OCI-LY1 (cell line): Measurements from ENCODE around the gene KPNB1.

Experiments
- H2AFZ ChIP-seq: fragments of 200-600 bp; sonication (generic), shearing (Covaris generic); 2 replicates; pipeline ENCODE4 v1.6.0; 2014; ENCODE audit warnings: antibody characterized with exemption, mild to moderate bottlenecking, low read length
- H3F3A ChIP-seq: fragments of 200-600 bp; sonication (generic), shearing (Covaris generic); 2 replicates; pipeline ENCODE4 v1.6.0; 2014; ENCODE audit warnings: mild to moderate bottlenecking, antibody characterized with exemption, low read length, moderate library complexity; ENCODE audit not compliant: insufficient read depth
- H3K27ac ChIP-seq: fragments of 200-600 bp; sonication (generic); 2 replicates; pipeline ENCODE4 v1.5.1; 2014; ENCODE audit warnings: low read length, mixed run types, mild to moderate bottlenecking, low read depth; ENCODE audit not compliant: poor library complexity, severe bottlenecking
- H3K27me3 ChIP-seq: fragments of 200-600 bp; sonication (generic); 2 replicates; pipeline ENCODE4 v1.6.0; 2014; ENCODE audit warnings: antibody characterized with exemption, mild to moderate bottlenecking, low read length, moderate library complexity; ENCODE audit not compliant: insufficient read depth
- H3K36me3 ChIP-seq: fragments of 200-600 bp; sonication (generic); 2 replicates; pipeline ENCODE4 v1.6.1; 2014; ENCODE audit warnings: mild to moderate bottlenecking, antibody characterized with exemption, low read length, moderate library complexity, mixed read lengths; ENCODE audit not compliant: insufficient read depth
- H3K4me1 ChIP-seq: fragments of 200-600 bp; sonication (generic); 2 replicates; pipeline ENCODE4 v1.5.1; 2014; ENCODE audit warnings: mild to moderate bottlenecking, low read length, moderate library complexity; ENCODE audit not compliant: insufficient read depth, severe bottlenecking
- H3K4me2 ChIP-seq: fragments of 200-600 bp; sonication (generic), shearing (Covaris generic); 2 replicates; pipeline ENCODE4 v1.6.1; 2014; ENCODE audit warnings: low read length
- H3K4me3 ChIP-seq: fragments of 200-600 bp; sonication (generic); 2 replicates; pipeline ENCODE4 v1.5.1; 2014; ENCODE audit warnings: low read length, low read depth, mild to moderate bottlenecking, mixed read lengths; ENCODE audit not compliant: poor library complexity, severe bottlenecking
- H3K79me2 ChIP-seq: fragments of 200-600 bp; shearing (Covaris generic); 2 replicates; pipeline ENCODE4 v1.6.1; 2016; ENCODE audit warnings: mixed run types, low read length, mixed read lengths; ENCODE audit not compliant: insufficient read depth
- H3K9ac ChIP-seq: fragments of 200-600 bp; sonication (generic), shearing (Covaris generic); 2 replicates; pipeline ENCODE4 v1.6.1; 2014; ENCODE audit warnings: mild to moderate bottlenecking, low read length, mixed read lengths
- H3K9me2 ChIP-seq: fragments of 200-600 bp; sonication (generic), shearing (Covaris generic); 2 replicates; pipeline ENCODE4 v1.6.1; 2014; ENCODE audit warnings: low read depth, mild to moderate bottlenecking, low read length, mixed read lengths
- H3K9me3 ChIP-seq: fragments of 200-600 bp; shearing (Covaris generic); 2 replicates; pipeline ENCODE4 v1.6.1; 2014; ENCODE audit warnings: low read length, mixed read lengths
- H4K20me1 ChIP-seq: fragments of 200-600 bp; sonication (generic), shearing (Covaris generic); 2 replicates; pipeline ENCODE4 v1.6.0; 2016; ENCODE audit warnings: mild to moderate bottlenecking, low read length; ENCODE audit not compliant: insufficient read depth
- EZH2 ChIP-seq: fragments of 200-600 bp; sonication (generic), shearing (Covaris generic); IDR thresholded peaks from 2 replicates; pipeline ENCODE4 v1.8.0; 2017; ENCODE audit warnings: borderline replicate concordance, mixed run types, mild to moderate bottlenecking, antibody characterized with exemption, low read length, moderate library complexity, mixed read lengths
- TF ChIP-seq, protein P1 (sequence below): fragments of 200-600 bp; sonication (generic), shearing (Covaris generic); IDR thresholded peaks from 2 replicates; pipeline ENCODE4 v1.5.1; 2017; ENCODE audit warnings: mild to moderate bottlenecking, antibody characterized with exemption, low read length, moderate library complexity, mixed read lengths

KPNB1 gene

GRCh38 chr17:47726796-47727703 lies 77.3 kb downstream of the KPNB1 start:
- Histone ChIP-seq H3K27ac (no peak overlapping the region), H3K4me1 (no peaks in the 10 kb centered on the region), H3F3A (no peaks in the 10 kb centered on the region), H3K79me2 (no peaks in the 10 kb centered on the region), H3K4me2 (no peak overlapping the region), H3K4me3 (no peak overlapping the region), H3K27me3 (peaks cover 11% of the 10 kb centered on the region; the same call in 1 of the 2 replicates), H2AFZ (no peak overlapping the region), H3K9me3 (no peaks in the 10 kb centered on the region), H3K36me3 (no peaks in the 10 kb centered on the region), H3K9me2 (no peaks in the 10 kb centered on the region), H4K20me1 (no peaks in the 10 kb centered on the region), H3K9ac (no peak overlapping the region)
- no peak for TF ChIP-seq EZH2

DNA sequence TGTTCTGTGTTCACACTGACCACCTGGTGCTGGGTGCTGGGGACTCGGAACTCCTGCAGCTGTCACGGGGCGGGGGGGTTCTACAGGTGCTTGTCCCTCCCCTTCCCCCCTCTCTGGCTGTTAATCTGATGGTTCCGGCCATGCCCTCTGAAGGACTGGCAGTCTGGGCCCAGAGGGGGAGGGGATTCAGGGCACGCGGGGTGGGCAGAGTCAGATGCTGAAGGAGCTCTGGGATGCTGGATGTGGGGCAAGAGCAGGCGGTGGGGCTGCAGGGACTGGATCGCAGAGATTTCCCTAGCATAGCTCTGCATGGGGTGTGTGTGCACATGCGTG lies 78.0 kb downstream of the KPNB1 start:
- Histone ChIP-seq H3F3A (no peaks in the 10 kb centered on the region), H3K9ac (no peak overlapping the region), H3K36me3 (no peaks in the 10 kb centered on the region), H4K20me1 (no peaks in the 10 kb centered on the region), H3K9me3 (no peaks in the 10 kb centered on the region), H3K27me3 (peaks cover 10% of the 10 kb centered on the region; the same call in 1 of the 2 replicates), H3K79me2 (no peaks in the 10 kb centered on the region), H3K4me2 (no peak overlapping the region), H3K27ac (no peak overlapping the region), H3K4me3 (no peak overlapping the region), H2AFZ (no peak overlapping the region), H3K9me2 (no peaks in the 10 kb centered on the region), H3K4me1 (peaks cover 1% of the 10 kb centered on the region)
- TF ChIP-seq, protein P1, sequence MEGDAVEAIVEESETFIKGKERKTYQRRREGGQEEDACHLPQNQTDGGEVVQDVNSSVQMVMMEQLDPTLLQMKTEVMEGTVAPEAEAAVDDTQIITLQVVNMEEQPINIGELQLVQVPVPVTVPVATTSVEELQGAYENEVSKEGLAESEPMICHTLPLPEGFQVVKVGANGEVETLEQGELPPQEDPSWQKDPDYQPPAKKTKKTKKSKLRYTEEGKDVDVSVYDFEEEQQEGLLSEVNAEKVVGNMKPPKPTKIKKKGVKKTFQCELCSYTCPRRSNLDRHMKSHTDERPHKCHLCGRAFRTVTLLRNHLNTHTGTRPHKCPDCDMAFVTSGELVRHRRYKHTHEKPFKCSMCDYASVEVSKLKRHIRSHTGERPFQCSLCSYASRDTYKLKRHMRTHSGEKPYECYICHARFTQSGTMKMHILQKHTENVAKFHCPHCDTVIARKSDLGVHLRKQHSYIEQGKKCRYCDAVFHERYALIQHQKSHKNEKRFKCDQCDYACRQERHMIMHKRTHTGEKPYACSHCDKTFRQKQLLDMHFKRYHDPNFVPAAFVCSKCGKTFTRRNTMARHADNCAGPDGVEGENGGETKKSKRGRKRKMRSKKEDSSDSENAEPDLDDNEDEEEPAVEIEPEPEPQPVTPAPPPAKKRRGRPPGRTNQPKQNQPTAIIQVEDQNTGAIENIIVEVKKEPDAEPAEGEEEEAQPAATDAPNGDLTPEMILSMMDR, result no peak
- no peak for TF ChIP-seq EZH2

- Histone ChIP-seq H3K79me2 (no peaks in the 10 kb centered on the region), H3K9me3 (no peaks in the 10 kb centered on the region), H3K4me1 (peaks cover 5% of the 10 kb centered on the region), H3K9me2 (no peaks in the 10 kb centered on the region), H3K27ac (no peak overlapping the region), H3F3A (no peaks in the 10 kb centered on the region), H3K36me3 (no peaks in the 10 kb centered on the region), H3K27me3 (peaks cover 10% of the 10 kb centered on the region; the same call in 1 of the 2 replicates), H3K4me2 (no peak overlapping the region), H3K4me3 (no peak overlapping the region), H4K20me1 (no peaks in the 10 kb centered on the region), H2AFZ (no peak overlapping the region), H3K9ac (no peak overlapping the region)
- no peak for TF ChIP-seq EZH2
- TF ChIP-seq, protein P1, result no peak
Measured at GRCh38 chr17:47728214-47728877, 78.6 kb downstream of the KPNB1 start.
